Cerebellar nuclear complex (tissue), 1 donor: ENCODE results near the gene SEZ6.

ENCODE experiments used
- DNase-seq, 2 experiments: peaks; one replicate each; lab custom pipeline; 2025; lab: John Stamatoyannopoulos, UW

SEZ6 gene

GRCh38 chr17:28977659-28978355 lies 28.0 kb downstream of the SEZ6 start:
- peak; percentile 46 to 48 for DNase-seq

GRCh38 chr17:28975646-28976045 lies 30.2 kb downstream of the SEZ6 start:
- DNase-seq, result peak in 1 of 2 experiments; percentile 81

DNA sequence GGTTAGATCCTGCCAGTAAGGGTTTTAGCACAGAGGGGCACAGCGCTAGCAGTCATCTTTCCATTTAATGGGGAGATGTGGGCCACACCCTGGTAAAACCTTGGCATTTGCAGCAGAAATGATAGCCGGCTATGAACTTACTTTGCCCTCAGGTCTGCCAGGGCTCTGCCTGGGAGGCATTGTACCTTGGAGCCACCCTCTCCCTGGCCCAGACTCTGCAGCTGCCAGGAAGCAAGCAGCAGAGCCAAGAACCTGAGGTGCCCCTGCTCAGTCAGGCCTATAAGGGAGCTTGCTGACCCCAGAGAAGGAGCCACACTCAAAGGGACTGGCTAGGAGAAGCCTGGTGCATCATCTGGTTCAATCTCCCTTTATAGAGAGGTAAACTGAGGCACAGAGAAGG lies 30.8 kb downstream of the SEZ6 start:
- DNase-seq, result no peak

GRCh38 chr17:28974451-28974850 lies 31.4 kb downstream of the SEZ6 start:
- DNase-seq, result peak in 1 of 2 experiments; percentile 11

DNA sequence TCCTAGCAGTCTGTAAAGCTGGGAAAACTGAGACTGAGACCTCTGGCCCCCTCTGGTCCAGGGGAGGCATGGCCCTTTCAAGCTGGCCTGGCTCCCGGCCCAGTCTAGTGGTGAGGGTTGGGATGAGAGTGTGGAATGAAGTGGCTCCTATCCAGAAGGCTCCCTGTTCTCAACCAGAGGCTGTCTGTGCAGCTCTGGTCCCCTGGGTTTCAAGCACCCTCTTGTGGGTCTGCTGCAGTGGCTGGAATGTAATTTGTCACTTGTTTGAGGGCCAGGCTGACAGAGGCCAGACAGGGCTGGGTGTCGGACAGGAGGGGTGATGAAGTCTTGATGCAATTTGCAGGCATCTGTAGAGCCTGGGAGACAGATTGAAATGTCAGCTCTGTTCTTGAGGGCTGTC lies 32.4 kb downstream of the SEZ6 start:
- no peak for DNase-seq

DNA sequence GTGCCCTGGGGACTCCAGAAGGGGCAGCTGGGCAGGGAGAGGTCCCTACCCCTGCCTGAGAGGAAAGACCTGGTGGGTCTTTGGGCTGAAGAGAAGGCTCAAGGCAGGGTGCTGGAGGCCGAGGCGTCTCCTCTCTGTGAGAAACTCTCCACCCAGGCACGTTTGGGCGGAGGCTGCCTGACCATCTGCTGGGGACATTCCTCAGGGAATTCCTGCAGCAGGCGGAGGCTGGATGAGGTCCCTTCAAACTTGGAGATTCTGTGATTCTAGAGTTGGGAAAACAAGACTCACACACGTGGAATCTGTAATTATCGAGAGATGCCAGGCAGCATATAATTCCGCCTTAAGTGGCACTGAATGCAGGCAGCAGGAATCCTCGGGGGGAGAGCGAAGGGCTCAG lies 33.4 kb downstream of the SEZ6 start:
- DNase-seq, result no peak

DNA sequence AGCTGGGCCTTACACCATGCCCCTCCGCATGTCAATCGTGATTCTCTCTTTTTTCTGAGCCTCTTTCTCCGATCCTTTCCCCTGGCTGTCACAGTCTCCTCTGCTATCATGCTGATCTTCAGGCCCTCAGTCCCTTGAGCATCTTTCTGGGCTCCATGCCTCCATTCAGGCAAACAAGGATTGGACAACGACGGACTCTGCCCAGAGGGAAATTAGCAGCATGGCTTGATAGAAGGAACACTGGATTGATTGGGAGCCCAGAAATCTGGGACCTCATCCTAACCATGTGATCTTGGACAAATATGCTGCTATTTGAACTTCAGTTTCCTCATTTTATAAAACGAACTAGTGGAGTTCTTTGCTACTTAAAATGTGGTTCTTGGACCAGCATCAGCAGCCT lies 35.0 kb downstream of the SEZ6 start:
- peak in 1 of 2 experiments; percentile 42 for DNase-seq

GRCh38 chr17:28969706-28970393 lies 36.0 kb downstream of the SEZ6 start:
- no peak for DNase-seq

GRCh38 chr17:28968914-28969295 lies 36.9 kb downstream of the SEZ6 start:
- DNase-seq, result no peak

DNA sequence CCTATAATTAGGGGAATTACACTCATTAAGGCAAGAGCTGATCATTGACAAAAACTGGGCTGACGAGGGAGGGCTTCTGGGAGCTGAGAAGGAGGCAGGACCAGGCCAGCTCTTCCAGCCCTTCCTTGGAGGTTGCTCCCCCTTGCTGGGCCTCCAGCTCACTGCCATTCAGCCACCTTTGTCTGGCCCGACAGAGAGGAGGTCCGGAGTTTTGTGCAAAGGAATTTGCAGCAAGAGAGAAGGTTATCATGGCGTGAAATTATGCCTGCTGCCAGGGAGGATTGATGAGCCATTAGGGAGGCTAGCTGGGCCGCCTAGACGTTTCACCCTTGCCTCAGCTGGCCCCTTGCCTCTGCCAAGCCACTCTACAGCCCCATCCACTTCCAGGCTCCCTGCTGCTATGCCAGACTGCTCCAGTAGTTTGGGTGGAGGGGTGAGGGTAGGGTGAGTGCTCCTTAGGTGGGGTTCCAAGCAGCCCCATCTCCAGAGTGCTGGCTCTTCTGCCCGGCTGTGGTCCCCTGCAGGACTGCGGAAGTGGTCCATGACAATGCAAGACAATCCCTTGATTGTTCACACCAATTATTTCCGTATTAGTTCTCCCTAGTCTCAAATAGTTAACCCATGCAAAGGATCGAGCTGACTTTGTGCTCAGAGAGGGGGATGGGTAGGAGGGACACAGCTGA lies 37.5 kb downstream of the SEZ6 start:
- DNase-seq, result no peak

DNA sequence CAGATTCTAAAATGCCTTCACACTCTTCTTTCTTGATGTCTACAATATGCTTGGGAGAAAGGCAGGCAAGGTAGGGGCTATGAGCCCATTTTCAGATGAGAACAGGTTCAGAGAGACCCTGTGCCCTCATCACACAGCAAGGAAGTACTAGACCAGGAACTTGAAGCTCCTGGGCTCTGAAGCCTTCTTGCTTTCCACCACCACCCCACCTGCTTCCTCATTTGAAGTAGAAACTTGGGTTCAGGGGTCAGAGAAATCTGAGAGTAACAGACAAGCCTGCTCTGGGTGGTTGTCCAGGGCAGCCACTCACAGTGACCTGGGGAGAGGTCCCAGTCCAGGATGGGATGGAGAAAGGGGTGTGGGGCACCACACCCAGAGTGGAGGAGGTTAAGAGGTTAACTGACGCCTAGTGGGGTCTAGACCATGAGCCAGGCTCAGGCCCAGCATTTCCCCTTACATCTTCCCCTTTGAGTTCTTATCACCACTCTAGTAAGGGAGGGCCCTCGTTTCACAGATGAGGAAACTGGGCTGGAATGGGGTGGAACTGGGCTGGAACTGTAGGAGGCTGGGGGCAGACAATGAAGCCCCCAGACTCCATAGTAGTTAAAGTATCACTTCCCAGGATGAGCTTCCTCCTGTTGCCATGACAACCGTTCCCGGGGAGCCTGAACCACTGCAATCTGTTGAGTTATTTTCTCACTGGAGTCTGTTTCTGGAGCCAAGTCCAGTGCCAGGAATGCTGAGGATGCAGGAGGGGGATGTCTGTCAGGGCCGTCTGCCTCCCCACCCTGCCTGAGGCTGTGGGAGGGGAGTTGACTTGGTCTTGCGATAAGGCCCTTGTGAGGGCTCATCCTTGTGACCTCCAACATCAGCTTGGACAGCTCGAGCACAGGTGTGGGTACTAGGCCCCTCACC lies 38.4 kb downstream of the SEZ6 start:
- DNase-seq, result no peak

DNA sequence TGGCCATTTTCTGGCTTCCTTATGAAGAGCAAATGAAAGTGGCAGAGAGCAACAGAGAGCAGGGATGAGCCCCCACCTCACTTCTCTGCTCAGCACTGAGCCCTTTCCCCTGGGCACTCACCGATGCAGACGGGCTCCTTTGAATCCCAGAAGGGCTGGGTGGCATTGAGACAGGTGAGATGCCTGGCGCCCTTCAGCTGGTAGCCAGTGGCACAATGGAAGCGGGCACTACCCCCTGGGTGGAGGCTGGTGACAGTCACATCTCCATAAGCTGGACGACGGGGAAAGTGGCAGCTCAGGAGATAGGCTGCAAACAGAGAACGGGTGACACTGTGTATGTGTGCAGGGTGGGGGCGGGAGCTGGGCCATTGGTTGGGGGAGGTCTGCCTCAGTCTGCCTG lies 42.0 kb downstream of the SEZ6 start:
- no peak for DNase-seq

GRCh38 chr17:28963055-28963611 lies 42.7 kb downstream of the SEZ6 start:
- DNase-seq, result no peak

DNA sequence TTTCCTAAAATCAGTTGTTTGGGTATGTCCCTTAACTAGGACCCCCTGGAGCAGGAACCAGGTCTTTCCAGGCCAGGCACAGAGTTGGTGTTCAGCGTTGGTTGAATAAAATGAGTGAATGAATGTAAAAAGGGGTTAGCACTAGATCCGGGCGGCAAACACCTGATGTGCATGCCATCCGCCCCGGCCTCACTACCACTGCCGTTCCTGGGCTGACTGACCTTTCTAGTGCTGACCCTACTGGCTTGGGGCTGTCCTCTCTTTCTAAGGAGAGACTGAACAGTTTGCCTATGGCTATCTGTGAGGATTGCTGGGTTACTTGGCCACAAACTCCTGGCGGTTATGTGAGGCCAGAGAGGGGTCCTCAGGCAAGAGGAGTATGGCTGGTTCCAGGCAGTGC lies 44.4 kb downstream of the SEZ6 start:
- DNase-seq, result no peak

DNA sequence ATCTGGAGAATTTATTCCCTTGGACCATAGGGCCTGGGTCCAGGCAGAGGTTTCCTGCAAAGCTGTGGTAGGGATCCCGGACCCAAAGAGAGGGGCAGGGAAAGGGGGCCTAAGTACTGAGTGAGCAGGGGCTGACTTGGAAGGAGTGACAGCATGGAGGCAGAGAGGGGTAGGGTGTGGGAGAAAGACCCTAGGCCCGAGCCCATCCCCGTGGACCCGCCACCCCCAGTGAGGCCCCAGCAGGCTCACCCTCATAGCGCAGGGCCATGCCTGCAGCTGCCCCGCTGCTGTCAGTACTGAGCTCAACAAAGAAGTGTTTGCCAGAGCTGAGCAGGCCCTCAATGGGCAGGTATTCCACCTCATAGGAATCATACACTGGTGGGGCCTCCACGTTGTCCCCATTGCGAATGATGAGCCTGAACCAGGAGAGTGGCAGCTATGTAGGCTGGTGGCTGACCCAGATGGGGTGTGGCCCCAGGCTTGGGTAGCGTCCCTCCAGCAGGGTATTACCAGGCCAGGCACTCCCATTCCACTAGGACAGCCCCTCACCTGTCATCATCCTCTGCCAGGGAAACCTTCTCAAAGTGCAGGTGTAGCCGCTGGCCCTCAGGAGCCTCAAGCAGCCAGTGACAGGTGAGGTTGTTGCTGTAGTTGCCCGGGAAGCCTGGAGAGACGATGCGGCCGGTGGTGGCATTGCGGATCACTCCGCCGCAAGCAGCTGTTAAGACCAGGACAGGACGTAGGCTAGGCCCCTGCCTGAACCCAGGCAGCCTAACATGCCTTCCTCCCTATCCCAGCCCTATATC lies 45.4 kb downstream of the SEZ6 start:
- no peak for DNase-seq

- DNase-seq, result no peak
Observed at GRCh38 chr17:28959471-28959871, 46.4 kb downstream of the SEZ6 start.

- DNase-seq, result no peak
Observed at GRCh38 chr17:28958820-28959455, 46.9 kb downstream of the SEZ6 start.

GRCh38 chr17:28957992-28958355 lies 47.9 kb downstream of the SEZ6 start:
- no peak for DNase-seq

GRCh38 chr17:28957277-28957991 lies 48.4 kb downstream of the SEZ6 start:
- no peak for DNase-seq

DNA sequence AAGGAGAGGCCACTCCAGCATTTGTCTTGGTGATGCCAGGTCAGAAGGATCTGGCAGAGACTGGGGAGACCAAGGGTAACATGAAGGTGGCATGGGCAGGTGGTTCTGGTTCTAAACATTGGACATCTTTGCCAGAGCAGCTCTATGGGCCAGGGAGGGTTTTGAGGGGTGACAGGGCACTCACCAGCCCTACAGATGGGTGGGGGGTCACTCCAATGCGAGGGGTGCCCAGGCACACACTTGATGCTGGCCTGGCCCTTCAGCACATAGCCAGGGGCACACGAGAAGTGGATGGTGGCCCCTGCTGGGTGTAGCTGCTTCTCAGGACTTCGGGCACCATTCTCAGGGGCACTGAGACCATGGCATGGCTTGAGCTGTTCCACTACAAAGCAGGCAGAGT lies 49.0 kb downstream of the SEZ6 start:
- DNase-seq, result no peak
